ENCODE results near the gene CD80.

- TF ChIP-seq, protein P1, sequence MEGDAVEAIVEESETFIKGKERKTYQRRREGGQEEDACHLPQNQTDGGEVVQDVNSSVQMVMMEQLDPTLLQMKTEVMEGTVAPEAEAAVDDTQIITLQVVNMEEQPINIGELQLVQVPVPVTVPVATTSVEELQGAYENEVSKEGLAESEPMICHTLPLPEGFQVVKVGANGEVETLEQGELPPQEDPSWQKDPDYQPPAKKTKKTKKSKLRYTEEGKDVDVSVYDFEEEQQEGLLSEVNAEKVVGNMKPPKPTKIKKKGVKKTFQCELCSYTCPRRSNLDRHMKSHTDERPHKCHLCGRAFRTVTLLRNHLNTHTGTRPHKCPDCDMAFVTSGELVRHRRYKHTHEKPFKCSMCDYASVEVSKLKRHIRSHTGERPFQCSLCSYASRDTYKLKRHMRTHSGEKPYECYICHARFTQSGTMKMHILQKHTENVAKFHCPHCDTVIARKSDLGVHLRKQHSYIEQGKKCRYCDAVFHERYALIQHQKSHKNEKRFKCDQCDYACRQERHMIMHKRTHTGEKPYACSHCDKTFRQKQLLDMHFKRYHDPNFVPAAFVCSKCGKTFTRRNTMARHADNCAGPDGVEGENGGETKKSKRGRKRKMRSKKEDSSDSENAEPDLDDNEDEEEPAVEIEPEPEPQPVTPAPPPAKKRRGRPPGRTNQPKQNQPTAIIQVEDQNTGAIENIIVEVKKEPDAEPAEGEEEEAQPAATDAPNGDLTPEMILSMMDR (IDR thresholded peaks at IDR 0.05; ENCODE audit: low read depth, low read length) = no peak
- no peak for TF ChIP-seq EZH2phosphoT487 (IDR thresholded peaks at IDR 0.05; ENCODE audit: low read depth)
These were observed 28.3 kb downstream of the CD80 start for GRCh38 chr3:119531151-119531550.

All from OCI-LY3 (cell line).